Colon (tissue), 2 donors: ENCODE measurements around the gene SLC35E2B.
"Not testable (repeated sequence)": the region's sequence is repeated elsewhere in the genome, so short reads cannot be mapped to it uniquely, and the experiment has no call there.

Source experiments
- FAIRE-seq: peaks from 2 replicates; lab custom pipeline; 2012; peaks lifted over from hg19 to GRCh38; lab: Jason Lieb, UNC
- donor health status: control.
- donor health status: control.

Gene SLC35E2B

DNA sequence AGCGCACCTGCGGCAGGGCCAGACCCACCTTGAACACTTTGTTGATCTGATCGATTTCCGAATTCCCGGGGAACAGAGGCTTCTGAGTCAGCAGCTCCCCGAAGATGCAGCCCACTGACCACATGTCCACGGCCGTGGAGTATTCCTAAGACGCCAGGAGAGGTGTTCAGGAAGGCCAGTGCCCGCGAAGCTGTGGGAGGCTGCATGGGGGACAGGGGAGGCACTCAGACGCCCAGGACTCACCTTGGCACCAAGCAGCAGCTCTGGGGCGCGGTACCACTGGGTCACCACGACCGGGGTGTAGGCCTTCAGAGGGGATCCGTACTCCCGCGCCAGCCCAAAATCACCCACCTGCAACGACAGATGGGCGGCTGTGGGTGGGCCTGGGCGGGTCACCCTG, 11.2 kb upstream of the SLC35E2B start:
- FAIRE-seq = no peak

DNA sequence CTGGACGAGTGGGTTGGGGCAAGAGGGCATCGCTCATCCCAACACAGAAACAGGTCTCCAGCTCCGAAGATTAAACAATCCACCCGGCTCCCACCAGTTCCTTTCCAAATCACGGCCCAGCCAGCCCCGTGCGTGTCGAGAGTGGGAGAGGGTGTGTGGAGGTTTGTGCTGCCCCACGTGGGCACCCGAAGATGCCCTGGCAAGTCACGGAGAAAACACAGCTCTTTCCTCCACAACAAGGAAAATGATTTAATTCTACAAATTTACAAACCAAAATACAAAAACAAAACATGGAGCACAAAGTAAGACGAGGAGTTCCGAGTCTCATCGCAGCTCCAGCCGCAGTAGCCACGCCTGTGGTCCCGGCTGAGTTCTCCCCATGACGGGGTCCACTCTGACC, 9.9 kb upstream of the SLC35E2B start:
- not testable (repeated sequence) for FAIRE-seq

DNA sequence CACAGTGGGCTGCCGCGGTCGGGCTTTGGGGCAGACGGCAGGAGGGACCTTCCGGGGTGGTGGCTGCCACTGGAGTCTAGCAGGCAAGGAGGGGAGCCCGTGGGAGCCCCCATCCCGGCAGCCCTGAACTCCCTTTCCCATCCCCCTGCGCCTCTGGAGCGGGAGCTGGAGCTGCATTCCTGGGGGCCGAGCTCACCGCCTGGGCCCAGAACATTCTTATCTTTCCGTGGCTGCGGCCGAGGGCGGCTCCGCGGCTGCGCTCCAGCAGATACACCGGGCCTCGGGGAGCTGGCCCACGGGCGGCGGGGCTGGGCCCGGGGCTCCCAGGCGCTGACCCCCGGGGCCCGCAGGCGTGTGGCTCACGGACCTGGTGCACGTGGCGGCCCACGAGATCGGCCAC, 8.0 kb upstream of the SLC35E2B start:
- not testable (repeated sequence) for FAIRE-seq

DNA sequence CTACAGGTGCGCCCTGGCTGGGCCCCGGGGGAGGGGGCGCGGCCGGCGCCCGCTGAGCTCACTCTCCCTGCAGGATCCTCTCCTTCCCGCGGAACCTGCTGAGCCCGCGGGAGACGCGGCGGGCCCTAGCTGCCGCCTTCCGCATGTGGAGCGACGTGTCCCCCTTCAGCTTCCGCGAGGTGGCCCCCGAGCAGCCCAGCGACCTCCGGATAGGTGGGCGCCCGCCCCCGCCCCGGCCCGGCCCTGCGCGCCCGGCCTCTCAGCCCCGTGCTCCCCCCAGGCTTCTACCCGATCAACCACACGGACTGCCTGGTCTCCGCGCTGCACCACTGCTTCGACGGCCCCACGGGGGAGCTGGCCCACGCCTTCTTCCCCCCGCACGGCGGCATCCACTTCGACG, 7.5 kb upstream of the SLC35E2B start:
- not testable (repeated sequence) for FAIRE-seq

DNA sequence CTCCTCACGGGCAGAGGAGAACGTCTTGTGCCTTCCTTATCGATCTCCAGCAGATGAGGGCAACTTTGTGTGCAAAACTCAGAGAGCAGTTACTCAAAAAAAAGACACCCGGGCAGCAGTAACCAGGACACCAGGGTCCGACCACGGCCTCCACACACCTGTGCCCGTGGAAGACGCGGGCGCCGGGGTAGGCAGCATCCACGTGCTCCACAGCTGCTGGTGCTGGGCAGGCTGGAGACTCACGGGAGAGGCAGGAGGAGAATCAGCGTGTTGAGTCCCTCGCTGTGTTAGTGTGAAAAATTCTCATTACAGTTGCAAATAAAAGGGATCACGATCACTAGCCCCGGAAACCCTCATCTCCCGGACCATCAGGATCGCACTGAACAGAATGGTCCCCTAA, 6.5 kb upstream of the SLC35E2B start:
- FAIRE-seq = not testable (repeated sequence)

DNA sequence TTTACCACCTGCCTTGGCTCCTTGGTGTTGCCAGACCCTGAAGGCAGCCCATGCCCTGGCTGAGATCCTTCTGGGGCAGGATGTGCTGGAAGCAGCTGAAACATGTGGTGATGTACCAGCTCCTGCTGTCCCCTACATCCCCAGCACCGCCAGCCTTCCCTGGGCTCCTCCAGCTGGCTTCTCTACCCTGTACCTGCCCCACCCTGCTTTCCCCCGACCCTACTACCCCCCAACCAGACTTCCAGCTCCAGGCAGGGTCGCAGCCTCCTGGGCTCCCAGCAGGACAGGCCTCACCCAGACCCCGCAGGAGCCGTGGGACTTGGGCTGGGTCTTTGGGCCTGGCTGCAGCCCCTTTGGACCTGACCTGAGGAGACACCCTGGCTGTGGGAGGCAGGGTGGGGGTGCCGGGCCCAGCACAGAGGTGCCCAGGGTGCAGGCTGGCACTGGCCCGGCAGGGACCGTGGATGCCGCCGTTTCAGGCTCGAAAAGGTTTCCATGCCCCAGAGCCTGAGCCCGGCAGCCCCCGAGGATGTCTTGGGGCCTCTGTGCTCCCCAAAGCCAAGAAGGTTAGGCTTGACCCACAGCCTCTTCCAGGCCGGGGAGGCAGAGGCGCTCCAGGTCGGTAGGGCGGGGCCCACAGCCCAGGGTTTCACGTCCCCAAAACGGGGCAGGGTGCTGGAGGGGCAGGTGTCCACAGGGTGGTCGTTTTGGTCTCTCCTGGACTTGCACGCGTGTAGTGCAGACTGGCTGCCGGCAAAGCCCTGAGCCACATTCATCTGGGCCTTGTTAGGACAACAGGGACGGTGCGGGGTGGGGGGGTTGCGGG, 5.0 kb upstream of the SLC35E2B start:
- FAIRE-seq = not testable (repeated sequence)

DNA sequence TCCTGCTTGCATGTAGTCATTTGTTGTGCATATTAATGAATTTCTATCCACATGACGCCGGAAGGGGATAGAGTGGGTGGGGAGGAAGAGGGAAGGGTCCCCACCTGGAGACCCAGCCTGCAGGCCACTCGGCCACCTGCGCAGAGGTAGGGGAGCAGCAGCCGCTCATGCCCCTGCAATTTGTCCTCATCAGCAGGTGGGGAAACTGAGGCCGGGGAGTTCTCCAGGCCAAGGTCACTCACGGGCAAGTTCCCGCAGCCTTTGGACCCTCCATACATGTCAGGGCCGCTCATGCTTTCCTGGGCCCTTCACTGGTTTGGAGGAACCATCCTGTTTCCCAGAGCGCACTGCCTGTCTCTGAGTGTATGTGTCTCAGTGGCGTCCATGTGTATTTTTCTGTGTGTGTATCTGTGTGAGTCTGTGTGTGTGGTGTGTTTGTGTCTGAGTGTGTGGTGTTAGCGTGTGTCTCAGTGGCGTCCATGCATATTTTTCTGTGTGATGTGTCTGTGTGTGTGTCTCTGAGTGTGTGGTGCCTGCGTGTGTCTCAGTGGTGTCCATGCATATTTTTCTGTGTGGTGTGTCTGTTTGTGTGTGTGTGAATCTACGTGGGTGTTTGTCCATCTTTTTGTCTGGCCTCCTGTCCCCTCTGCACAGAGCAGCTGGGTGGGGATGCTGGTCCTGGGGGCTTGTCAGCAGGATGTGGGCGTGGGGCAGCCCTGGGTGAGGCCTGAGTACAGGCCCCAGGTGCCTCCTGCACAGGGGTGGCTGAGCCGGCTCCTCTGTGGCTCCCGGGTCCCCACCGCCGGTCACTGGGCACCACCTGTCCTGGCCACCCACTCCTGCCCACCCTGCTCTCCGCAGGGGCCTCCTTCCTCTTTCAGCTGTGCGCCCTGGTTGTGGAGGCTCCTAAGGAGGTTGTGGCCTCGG, 4.1 kb upstream of the SLC35E2B start:
- FAIRE-seq = not testable (repeated sequence)

DNA sequence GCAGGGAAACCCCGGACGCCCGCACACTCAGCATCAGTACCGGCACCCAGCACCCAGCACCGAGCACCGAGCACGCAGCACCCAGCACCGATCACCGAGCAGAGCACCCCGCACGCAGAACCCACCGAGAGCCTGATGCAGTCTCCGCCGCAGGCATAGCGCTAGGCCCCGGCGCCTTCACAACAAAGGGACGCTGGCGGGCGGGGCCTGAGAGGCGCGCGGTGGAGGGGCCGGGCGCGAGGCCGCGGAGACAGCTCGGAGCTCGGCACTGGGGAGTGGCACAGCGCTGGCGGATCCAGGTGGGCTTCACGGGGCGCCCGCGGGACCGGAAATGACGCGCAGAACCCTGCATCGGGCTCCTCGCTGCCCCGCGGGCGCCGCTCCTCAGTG, 276 bp downstream of the SLC35E2B start:
- FAIRE-seq = not testable (repeated sequence)

DNA sequence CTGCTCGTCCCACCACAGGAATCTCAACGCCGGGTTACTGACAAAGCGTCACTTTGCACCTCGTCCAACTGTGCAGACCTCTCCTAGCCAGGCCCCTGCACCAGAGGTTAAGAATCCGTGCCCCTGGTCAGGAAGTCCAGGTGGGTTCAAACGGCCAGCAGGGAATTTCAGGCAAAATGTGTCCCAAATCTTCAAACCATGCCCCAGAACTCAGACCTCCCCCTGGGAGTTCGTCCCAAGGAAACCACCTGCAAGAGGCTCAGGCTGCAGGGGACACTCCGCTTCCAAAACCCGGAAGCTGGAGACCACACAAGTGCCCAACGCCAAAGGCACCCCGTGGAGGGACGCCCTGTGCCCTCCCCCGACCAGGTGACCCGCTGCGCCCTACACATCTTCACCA, 1.2 kb downstream of the SLC35E2B start:
- FAIRE-seq = not testable (repeated sequence)

DNA sequence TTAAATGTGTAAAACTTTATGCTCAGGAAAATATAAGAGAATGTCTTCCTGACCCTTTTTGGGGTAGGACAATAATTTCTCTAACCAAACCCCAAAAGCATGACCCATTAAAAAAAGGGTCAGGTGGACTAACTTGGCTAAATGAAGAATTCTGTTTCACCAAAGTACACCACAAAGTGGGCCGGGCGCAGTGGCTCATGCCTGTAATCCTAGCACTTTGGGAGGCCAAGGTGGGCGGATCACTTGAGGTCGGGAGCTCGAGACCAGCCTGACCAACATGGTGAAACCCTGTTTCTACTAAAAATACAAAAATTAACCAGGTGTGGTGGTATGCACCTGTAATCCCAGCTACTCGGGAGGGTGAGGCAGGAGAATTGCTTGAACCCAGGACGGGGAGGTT, 3.1 kb downstream of the SLC35E2B start:
- not testable (repeated sequence) for FAIRE-seq

DNA sequence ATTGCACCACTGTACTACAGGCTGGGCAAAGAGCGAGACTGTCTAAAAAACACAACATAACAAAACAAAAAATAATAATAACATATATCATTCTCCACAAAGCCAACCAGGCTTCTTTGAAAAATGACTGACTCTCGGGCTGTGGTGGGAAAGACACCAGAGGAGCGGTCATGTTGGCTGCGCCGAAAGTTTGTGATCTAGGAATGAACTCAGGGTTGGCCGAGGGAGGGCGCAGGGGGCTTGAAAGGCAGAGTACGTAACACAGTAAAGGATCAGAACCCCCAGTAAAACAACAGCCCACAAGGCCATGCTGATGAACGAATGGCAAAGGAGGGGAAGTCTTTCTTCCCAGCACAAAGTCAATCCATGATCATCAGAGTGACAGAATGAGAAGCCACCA, 4.7 kb downstream of the SLC35E2B start:
- no peak for FAIRE-seq

DNA sequence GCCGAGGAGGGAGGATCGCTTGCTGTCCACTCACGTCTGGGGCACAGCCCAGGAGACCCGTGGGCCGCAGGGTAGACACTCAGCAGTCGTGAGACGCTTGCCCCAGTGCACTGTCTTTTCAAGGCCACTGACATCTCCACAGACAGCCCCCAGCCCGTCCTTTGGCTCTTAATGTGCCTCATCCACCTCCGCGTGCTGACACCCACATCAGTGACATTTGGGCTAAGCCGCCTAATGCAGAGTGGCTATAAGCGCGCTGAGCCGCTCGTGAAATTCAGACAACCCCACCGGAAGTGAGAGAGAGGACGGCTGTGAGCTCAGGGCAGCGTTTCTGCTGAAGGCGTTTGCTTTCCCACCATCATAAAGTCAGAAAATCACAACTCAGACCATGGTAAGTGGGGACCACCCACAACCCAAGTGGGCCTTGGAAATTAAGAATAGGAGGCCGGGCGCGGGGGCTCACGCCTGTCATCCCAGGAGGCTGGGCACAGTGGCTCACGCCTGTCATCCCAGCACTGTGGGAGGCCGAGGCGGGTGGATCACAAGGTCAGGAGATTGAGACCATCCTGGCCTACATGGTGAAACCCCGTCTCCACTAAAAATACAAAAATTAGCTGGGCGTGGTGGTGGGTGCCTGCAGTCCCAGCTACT, 8.4 kb downstream of the SLC35E2B start:
- FAIRE-seq = no peak

DNA sequence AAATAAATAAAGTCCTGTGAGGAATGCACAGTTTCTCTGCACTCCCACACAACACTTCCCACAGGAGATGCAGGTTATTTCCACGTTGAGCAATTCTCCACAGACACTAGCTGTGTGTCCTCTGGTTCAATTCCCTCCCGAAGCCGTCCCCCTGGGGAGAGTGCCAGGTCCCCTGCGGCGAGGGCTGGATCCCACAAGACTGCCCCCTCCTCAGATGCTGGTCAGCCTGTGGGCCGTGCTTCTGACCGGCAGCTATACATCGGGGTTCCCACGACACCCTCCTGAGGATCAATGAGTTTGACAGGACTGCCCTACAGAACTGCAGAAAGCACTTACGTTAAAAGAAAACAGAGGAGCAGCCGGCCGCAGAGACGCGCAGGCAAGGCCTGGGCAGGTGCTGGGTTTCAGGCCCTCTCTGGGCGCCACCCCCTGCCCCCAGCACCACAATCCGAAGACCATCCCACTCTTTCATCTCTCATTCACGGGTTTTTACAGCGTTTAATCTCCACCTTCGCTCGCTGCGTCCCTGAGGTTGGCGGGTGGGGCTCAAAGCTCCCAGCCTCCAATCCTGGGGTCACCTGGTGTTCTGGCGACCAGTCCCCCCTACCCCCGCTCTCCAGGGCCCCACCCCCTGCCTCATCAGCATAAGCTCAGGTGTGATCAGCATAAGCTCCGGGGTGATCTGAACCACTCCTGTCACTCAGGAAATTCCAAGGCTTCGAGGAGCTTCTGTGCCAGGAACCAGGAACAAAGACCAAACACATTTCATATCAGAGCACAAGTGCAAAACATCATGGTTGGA, 9.3 kb downstream of the SLC35E2B start:
- FAIRE-seq = no peak

DNA sequence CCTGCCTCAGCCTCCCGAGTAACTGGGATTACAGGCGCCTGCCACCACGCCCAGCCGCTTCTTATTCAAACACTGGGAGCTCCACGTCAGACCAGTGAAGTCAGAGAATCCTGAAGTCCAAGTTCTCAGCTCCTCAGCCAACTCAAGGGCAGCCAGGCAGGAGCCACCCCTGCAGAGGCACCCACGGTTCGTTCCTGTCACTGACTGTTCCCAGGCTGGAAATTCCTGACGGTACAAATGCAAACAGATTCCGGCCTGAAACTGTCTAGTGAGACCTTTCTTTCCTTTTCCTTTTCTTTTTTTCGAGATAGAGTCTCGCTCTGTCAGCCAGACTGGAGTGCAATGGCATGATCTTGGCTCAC, 11.7 kb downstream of the SLC35E2B start:
- no peak for FAIRE-seq

DNA sequence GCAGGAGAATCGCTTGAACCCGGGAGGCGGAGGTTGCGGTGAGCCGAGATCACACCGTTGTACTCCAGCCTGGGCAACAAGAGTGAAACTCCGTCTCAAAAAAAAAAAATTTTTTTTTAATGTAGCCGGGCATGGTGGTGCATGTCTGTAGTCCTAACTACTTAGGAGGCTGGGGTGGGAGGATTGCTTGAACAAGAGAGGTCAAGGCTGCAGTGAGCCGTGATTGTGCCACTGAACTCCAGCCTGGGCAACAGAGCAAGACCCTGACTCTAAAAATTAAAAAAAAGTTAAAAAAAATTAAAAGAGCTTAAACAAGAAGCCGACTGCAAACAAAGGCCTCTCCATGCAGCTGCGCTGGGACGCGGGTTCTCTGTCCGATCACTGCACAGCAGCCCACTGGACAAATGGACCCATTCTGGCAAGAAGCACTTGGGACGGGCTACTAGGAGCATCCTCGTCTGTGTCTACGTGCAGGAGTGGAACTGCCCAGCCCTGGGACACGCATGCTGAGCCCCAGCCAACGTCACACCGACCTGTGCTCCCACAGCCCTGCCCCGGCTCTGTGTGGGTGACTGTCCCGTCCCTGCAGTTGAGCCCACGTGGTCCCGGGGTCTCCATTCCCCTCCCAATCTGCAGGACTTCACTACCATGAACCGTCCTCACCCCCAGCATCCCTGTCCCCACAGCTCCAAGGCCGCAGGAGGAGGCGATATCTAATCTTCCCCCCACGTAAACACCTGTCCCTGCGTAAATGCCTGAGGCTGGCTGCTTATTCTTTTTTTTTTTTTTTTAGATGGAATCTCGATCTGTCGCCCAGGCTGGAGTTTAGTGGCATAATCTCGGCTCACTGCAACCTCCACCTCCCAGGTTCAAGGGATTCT, 12.3 kb downstream of the SLC35E2B start:
- no peak for FAIRE-seq

DNA sequence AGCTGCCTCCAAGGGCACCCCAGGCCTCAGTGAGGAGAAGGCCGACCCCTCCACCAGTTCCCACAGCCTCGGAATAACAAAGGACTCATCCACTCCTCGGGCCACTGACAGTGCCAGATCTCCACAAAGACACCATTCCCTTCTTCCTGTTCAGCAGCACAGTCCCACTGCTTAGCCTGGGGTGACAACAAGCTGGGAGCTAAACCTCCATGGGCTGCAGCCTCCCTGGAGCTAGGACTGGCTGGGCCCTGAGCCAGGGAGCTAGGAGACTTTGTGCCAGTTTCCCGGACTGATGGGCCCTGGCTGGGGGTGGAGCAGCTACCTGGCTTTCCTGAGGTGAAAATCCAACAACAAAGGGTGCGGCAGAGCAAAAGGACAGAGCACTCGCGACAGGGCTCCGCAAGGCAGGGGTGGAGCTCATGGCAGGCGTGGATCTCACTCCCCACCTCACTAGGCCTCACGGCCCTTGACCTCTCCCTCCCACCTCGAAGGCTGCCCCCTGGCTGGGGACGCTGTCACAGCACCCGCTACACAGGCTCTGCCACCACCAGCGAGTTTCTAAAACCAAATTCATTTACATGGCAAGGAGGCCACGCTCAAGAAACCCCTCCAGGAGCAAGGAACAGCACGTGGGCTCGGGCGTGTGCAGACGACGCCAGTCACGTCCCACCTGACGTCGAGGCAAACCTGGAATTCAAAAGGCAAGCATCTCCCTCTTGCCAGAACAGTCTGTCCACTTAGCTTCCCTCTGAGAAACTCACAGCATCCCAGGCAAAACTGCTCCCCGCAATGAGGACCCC, 13.8 kb downstream of the SLC35E2B start:
- FAIRE-seq = no peak

DNA sequence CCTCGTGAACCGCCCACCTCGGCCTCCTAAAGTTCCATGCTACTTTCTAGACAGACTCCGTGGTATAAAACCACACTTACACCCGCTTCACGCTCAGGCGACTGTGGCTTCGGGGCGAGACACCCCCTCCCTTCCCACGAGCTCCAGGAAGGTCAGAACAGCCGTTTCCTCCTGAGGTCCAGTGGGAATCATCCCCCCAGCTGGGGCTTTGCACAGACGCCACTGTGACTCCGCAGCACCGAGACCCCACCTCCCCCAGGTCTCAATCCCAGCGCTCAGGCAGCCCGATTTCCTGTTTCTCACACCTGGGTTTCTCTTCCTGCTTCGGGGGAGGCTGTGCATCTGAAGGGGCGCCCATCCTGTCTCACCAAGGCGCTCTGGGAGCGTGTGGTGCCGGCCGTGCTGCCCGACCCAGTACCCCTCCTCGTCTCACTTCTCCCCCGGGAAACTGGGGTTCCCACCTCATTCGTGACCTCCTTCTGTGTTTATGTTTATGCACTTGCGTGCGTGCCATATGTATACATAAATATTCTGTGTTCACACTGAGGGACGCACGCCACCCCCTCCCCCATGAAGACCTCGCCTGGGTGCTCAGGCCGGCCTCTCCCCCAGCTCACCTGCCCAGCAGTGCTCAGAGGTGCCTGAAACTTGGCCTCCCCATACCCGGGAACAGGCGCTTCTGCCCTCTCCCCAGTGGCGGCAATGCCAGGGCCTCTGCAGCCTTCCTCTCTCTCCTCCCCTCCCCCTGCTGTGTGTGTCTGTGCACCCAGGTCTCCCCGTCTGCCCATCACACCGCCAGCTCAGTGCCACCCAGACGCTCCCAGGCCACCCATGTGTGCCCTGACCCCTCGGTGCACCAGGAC, 14.6 kb downstream of the SLC35E2B start:
- no peak for FAIRE-seq

DNA sequence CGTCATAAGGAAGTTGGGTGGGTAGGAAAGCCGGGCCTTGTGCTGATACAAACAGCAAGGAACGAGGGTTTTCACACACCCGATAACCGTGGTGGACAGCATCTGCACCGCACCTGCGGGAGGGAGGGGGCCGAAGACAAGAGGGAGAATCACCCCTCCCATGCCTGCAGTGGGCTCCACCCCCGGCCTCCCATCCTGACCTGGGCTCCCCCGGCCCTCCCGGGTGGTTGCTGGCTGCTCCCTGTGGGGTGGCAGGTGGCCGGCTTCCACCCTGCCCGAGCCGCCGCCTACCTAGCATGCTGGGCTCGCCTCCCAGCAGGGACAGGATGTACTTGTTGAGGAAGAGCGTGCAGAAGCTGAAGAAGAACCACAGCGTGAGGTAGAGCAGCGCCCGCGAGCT, 16.5 kb downstream of the SLC35E2B start:
- FAIRE-seq = not testable (repeated sequence)

DNA sequence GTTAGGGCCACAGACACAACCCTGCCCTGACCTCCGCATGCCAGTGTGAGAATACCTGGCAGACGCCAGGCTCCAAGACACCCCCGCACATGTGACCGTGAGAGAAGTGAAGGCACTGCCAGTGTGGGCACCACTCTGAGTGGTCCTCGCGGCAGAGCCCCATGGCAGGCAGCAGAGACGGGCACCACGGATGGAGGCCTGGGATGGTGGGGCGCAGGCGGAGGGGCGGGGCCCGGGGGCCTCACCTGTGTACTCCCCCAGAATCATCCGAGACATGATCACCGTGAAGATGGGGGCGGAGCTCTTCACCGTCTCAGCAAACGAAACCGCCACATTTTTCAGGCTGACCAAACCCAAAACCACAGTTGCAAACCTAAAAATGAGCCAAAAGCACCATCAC, 17.4 kb downstream of the SLC35E2B start:
- FAIRE-seq = not testable (repeated sequence)
